ENCODE results near the gene ZC3H4. TPM values are rescaled to one million over a fixed set of nuclear protein-coding genes. Genes with fewer than 3 reads are reported as not detected.
"Not testable (repeated sequence)": the region's sequence is repeated elsewhere in the genome, so short reads cannot be mapped to it uniquely, and the experiment has no call there.

The ZC3H4 gene
- total RNA-seq, 4 donors from 2014 or later = 25.5 to 40.4 (median 34.2) TPM

DNA sequence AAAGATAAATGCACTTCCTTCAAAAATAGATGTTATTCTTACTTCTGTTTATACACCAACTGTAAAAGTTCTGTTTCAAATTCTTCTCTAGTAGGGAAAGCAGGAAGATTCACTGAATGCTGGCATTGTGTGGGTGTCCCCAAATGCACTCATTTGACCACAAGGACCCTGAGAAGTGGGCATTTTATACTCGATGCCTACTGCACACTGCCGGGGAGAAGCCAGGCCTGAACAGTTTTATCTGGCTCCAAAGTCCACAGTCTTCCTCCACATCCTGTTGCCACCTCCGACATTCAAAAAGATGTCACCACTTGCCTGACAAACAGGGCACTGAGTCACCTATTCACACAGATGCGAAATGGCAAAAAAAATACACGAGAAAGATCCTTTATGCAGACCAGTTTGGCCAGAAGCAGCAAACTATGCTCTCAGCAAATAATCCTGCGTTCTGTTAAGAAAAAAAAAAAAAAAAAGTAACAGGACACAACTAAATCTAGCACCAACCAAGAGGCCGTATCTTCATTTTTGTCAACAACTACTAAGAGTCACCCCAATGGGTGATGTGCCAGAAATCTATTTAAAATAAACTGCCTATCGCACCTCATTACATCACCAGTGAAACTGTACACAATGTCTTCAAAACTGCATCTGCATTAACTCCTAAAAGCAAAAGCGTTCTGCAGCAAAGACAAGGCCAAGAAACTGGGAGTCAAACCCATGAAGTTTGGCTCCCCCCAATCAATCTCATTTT lies 6.2 kb downstream of the ZC3H4 start:
- peaks cover 0 to 81% (median 58%) of the 10 kb centered on the region in 4 donors for H3K4me1 ChIP-seq
- 23 to 36% methylated on average over 9 of the region's 9 CpGs for WGBS, 2 donors
- TF ChIP-seq, protein P1, sequence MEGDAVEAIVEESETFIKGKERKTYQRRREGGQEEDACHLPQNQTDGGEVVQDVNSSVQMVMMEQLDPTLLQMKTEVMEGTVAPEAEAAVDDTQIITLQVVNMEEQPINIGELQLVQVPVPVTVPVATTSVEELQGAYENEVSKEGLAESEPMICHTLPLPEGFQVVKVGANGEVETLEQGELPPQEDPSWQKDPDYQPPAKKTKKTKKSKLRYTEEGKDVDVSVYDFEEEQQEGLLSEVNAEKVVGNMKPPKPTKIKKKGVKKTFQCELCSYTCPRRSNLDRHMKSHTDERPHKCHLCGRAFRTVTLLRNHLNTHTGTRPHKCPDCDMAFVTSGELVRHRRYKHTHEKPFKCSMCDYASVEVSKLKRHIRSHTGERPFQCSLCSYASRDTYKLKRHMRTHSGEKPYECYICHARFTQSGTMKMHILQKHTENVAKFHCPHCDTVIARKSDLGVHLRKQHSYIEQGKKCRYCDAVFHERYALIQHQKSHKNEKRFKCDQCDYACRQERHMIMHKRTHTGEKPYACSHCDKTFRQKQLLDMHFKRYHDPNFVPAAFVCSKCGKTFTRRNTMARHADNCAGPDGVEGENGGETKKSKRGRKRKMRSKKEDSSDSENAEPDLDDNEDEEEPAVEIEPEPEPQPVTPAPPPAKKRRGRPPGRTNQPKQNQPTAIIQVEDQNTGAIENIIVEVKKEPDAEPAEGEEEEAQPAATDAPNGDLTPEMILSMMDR (IDR thresholded peaks at IDR 0.05) = no peak
- TF ChIP-seq POLR2A (IDR thresholded peaks at IDR 0.05) (no peak), EP300 (IDR thresholded peaks at IDR 0.05) (no peak)

DNA sequence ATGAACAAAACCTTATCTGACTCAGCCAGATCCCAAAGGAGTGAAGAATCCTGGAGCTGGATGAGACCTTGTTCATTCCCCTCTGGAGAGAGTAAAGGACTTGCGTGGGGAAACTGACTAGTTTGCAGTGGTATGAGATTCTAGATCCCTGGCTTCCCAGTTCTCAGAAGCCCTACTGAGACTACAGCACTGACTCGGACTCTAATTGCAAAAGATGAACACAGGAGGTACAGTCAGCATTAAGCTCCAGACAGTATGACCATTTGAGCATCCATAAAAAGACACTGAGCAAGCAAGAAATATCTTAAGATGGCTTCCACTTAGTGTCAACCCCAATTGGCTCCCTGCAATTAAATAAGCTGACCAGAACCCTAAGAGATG lies 6.8 kb downstream of the ZC3H4 start:
- peak overlapping the region; percentile 100 for H3K27ac ChIP-seq
- no peak for DNase-seq (ENCODE audit: low spot score in 2 of 2)
- H3K4me1 ChIP-seq = peaks cover 0 to 87% (median 61%) of the 10 kb centered on the region in 4 donors
- TF ChIP-seq POLR2A (IDR thresholded peaks at IDR 0.05) (no peak), EP300 (IDR thresholded peaks at IDR 0.05) (no peak)
- TF ChIP-seq, protein P1 (IDR thresholded peaks at IDR 0.05) = no peak
- H3K9me3 ChIP-seq = no peaks in the 10 kb centered on the region
- H3K27me3 ChIP-seq = no peaks in the 10 kb centered on the region
- no peaks in the 10 kb centered on the region for H3K36me3 ChIP-seq
- WGBS, 2 donors = 22 to 24% methylated on average over 2 of the region's 2 CpGs
- H3K4me3 ChIP-seq = no peak overlapping the region

More for the DNA sequence above, 6.2 kb downstream of the ZC3H4 start:
- Histone ChIP-seq H3K27me3 (no peaks in the 10 kb centered on the region), H3K27ac (peak overlapping the region; percentile 100), H3K9me3 (no peaks in the 10 kb centered on the region), H3K36me3 (no peaks in the 10 kb centered on the region), H3K4me3 (no peak overlapping the region)
- no peak for DNase-seq (ENCODE audit: low spot score in 2 of 2)

DNA sequence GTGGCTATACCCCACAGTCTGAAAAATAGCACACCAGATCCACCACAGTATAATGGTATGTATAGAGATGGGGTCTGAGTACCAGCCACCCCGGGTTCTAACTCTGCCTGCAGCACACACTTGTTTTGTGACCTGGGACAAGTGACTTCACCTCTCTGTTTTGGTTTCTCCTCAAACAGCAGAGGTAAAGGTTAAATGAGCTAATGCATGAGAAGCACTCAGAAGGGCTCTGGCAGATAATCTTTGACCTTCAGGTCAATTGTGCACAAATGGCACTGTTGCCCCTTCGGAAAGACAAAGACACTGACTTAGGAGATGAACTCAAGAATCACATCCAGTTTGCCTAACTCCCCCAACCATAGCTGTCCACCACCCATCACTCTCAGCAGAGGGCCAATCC lies 7.7 kb downstream of the ZC3H4 start:
- WGBS, 2 donors = 30 to 47% methylated on average over 2 of the region's 2 CpGs
- peaks cover 0 to 96% (median 66%) of the 10 kb centered on the region in 4 donors for H3K4me1 ChIP-seq
- DNase-seq (ENCODE audit: low spot score in 2 of 2) = no peak
- H3K27ac ChIP-seq = peak overlapping the region; percentile 25 to 100 (median 100)
- no peaks in the 10 kb centered on the region for H3K27me3 ChIP-seq
- no peaks in the 10 kb centered on the region for H3K36me3 ChIP-seq
- no peak overlapping the region for H3K4me3 ChIP-seq
- no peaks in the 10 kb centered on the region for H3K9me3 ChIP-seq
- TF ChIP-seq POLR2A (IDR thresholded peaks at IDR 0.05) = no peak
- TF ChIP-seq, protein P1 (IDR thresholded peaks at IDR 0.05) = no peak
- TF ChIP-seq EP300 (IDR thresholded peaks at IDR 0.05) = no peak

DNA sequence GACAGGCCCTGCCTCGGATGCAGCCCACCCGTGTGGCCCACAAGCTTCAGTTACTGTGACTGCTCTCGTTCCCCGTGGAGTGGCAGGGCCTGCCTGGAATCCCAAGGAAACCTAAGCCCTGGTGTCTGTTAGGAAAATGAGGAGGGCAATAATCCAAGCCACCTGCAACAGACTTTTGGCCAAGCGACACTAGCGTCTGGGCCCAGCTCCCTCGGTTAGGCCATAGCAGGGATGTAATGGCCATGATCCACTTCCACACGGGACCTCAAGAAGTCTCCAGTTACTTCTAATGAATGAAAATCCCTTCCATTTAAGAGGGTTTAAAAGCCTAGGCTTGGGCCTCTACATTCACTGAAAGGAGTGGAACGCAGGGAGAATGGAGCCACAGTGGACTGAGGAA lies 8.9 kb downstream of the ZC3H4 start:
- H3K27ac ChIP-seq = peak overlapping the region in 3 of 4 donors; percentile 13 to 100 (median 100)
- WGBS, 2 donors = 54 to 67% methylated on average over 9 of the region's 9 CpGs
- no peaks in the 10 kb centered on the region for H3K9me3 ChIP-seq
- peaks cover 0 to 93% (median 60%) of the 10 kb centered on the region in 4 donors for H3K4me1 ChIP-seq
- no peaks in the 10 kb centered on the region for H3K36me3 ChIP-seq
- DNase-seq (ENCODE audit: low spot score in 2 of 2) = no peak
- no peak for TF ChIP-seq EP300 (IDR thresholded peaks at IDR 0.05)
- TF ChIP-seq POLR2A (IDR thresholded peaks at IDR 0.05) = no peak
- TF ChIP-seq, protein P1 (IDR thresholded peaks at IDR 0.05) = no peak
- no peak overlapping the region for H3K4me3 ChIP-seq
- H3K27me3 ChIP-seq = no peaks in the 10 kb centered on the region

DNA sequence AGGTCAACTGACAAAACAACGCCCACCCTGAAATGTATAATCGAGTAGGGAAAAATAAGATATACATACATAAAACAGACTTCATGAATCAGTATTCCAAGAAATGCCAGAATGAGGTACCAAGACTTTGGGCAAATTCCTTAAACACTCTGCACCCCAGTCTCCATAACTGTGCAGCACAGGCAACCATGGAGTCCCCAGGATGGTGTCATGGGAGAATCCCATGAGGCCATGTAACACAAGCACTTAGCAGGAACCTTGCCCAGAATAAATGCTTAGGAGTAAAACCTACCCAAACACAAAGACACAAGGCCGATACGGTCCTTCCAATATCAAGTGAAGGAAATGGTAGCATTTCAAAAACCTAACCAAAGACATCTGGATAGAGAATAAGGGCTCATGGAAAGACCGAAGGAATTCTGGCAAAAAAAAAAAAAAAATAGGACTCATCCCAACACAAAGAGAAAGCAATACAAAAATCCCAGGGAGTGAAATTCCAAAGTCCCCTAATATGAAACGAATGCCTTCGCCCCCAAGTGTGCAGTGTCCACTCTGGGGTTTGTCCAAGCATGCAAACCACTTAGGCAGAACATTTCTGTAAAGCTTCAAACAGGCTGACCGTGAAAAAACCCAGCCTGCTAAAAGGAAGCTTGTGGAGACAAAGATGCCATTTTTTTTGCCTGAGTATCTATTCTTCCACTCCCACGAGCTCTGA lies 11.1 kb downstream of the ZC3H4 start:
- Histone ChIP-seq H3K9me3 (no peaks in the 10 kb centered on the region), H3K4me3 (no peak overlapping the region), H3K4me1 (peaks cover 0 to 91% (median 55%) of the 10 kb centered on the region in 4 donors), H3K27ac (peak overlapping the region in 2 of 4 donors; percentile 22 to 72), H3K27me3 (no peaks in the 10 kb centered on the region), H3K36me3 (no peaks in the 10 kb centered on the region)
- no peak for TF ChIP-seq EP300 (IDR thresholded peaks at IDR 0.05)
- TF ChIP-seq POLR2A (IDR thresholded peaks at IDR 0.05) = no peak
- TF ChIP-seq, protein P1 (IDR thresholded peaks at IDR 0.05) = no peak
- WGBS, 2 donors = 52 to 55% methylated on average over 9 of the region's 9 CpGs
- DNase-seq (ENCODE audit: low spot score in 2 of 2) = no peak

DNA sequence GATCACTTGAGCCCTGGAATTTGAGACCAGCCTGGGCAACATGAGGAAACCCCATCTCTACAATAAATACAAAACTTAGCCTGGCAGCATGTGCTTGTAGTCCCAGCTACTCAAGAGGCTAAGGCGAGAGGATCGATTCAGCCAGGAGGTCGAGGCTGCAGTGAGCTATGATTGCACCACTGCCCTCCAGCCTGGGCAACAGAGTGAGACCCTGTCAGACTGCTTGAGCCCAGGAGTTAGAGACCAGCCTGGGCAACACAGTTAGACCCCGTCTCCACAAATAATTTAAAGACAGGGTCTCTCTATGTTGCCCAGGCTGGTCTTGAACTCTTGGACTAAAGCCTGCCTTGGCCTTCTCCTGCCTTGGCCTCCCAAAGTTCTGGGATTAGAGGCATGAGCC lies 12.5 kb downstream of the ZC3H4 start:
- Histone ChIP-seq H3K27ac (peak overlapping the region in 1 of 4 donors; percentile 26), H3K4me1 (peaks cover 0 to 91% (median 50%) of the 10 kb centered on the region in 4 donors)
- not testable (repeated sequence) for H3K9me3 ChIP-seq; H3K27me3 ChIP-seq; H3K4me3 ChIP-seq; H3K36me3 ChIP-seq; DNase-seq (ENCODE audit: low spot score in 2 of 2)
- WGBS, 2 donors = 89 to 94% methylated on average over 4 of the region's 4 CpGs

Measured in tibial nerve (tissue), 4 donors.